Measurements from ENCODE around the gene CCDC126.
A peak's percentile ranks its signal among the peaks of the same experiment; 100 is the strongest.
"Not testable (repeated sequence)": the region's sequence is repeated elsewhere in the genome, so short reads cannot be mapped to it uniquely, and the experiment has no call there.

The CCDC126 gene

DNA sequence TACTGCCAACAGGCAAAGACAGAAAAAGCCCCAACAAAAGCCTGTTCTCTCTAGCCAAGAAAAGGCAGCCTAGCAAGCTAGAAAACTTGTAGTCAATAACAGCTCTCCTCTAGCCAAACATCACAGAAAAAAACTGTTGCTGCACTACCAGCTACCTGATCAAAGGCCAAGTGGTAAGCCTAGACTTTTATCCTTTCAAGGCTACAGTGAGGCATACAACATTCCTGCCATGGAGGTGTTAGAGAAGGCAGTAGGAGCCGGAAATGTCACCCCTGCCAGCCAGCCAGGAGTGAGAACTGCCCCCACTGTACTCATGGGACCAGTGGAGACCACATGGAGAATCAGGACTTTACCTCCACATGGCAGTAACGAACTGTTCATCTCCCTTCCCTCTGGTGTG is 31.2 kb downstream of the CCDC126 start:
- no peak for DNase-seq (ENCODE audit: low spot score)

DNA sequence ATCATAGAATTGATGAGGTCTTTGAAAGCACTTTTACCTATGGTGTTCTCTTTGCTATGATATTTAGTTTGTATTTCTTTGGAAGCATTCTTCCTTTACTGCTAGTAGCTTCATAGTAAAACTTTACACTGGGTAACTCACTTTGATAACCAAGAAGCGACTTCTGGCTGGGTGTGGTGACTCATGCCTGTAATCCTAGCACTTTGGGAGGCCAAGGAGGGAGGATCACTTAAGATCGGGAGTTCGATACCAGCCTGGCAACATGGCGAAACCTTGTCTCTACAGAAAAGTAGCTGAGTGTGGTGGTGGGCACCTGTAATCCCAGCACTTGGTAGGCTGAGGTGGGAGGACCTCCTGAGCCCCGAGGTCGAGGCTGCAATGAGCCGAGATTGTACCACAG is 36.2 kb downstream of the CCDC126 start:
- no peak for DNase-seq (ENCODE audit: low spot score)

- DNase-seq (ENCODE audit: low spot score): no peak
Measured at GRCh38 chr7:23645822-23646221, 48.6 kb downstream of the CCDC126 start.

DNA sequence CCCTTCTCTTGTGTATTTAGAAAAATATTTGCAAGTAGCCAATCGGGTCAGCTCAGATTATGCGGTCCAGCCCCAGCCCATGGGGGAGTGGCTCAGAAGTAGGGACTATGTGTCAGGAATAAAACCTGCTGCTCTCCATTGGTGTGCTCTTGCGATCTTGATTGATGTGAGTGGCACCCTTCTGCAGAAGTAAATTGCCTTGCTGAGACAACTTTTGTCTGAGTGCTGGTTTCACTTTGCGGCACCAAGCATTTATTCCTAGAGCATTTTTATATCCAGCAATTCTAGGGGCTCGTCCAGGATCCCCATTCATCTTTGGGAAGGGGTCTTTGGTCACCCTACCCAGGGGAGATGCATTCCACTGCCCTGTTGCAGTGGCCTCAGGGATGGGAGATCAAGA is 56.8 kb downstream of the CCDC126 start:
- no peak for DNase-seq (ENCODE audit: low spot score)

DNA sequence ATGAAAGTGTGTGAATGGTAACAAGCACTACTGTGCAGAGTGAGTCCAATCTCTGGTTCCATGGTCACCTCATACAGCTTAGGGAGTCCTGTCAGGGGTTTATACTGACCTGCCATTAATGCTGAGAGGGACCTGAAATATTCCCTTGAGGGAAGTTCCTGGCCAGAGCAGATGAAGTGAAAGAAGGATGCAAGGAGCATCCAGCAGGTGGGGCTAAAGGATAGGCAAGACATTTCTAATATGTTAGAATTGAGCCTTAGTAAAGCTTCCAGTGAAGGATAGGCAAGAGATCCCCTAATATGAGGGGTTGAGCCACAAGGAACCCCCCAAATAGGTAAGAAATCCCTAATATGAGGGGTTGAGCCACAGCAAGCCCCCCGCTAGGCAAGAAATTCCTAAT is 57.3 kb downstream of the CCDC126 start:
- no peak for DNase-seq (ENCODE audit: low spot score)

GRCh38 chr7:23655433-23655832 is 58.3 kb downstream of the CCDC126 start:
- no peak for DNase-seq (ENCODE audit: low spot score)

- no peak for DNase-seq (ENCODE audit: low spot score)
Measured at GRCh38 chr7:23658831-23659427, 61.7 kb downstream of the CCDC126 start.

DNA sequence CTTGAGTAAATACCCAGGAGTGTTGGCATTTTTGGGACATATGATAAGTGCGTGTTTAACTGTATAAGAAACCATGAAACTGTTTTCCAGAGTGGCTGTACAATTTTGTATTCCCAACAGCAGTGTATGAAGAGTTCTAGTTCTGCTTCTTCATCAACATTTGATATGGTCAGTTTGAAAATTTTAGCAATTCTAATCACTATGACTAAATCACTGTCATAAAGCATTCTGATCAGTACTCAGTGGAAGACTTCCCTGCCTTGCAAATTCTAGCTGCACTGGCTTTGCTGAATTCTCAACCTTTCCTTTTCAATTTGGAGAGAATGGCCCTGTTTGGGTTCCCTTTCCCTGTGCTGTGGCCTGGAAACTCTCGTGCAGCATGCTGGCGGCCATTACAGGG is 64.2 kb downstream of the CCDC126 start:
- no peak for DNase-seq (ENCODE audit: low spot score)

- no peak for DNase-seq (ENCODE audit: low spot score)
Measured at GRCh38 chr7:23662124-23662983, 65.2 kb downstream of the CCDC126 start.

GRCh38 chr7:23662984-23663313 is 65.8 kb downstream of the CCDC126 start:
- no peak for DNase-seq (ENCODE audit: low spot score)

DNA sequence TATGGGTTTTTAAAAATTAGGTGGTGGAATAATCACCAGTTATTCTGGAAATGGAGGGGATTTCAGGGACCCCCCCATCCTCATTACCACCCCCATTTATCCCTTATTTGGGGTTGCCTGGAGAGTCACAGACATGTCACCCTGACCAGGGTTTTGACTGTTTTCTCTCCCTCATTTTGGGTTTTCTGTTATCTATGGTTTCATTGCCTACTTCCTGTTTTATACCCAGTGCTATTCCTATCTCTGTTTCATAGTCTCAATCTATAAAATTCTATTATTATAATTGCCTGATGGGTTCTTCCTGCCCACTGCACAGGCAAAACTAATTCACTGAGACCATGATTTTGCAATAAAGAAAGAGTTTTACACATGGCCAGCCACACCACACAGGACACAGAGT is 66.9 kb downstream of the CCDC126 start:
- DNase-seq (ENCODE audit: low spot score): no peak

- no peak for DNase-seq (ENCODE audit: low spot score)
Measured at GRCh38 chr7:23672033-23672432, 74.9 kb downstream of the CCDC126 start.

- peak; percentile 88 for DNase-seq (ENCODE audit: low spot score)
Measured at GRCh38 chr7:23679898-23680413, 82.8 kb downstream of the CCDC126 start, which contains the start of gene FAM221A. TSS of gene FAM221A (plus strand) at chr7:23680199. CDS start at chr7:23680219, 20 bp downstream.

DNA sequence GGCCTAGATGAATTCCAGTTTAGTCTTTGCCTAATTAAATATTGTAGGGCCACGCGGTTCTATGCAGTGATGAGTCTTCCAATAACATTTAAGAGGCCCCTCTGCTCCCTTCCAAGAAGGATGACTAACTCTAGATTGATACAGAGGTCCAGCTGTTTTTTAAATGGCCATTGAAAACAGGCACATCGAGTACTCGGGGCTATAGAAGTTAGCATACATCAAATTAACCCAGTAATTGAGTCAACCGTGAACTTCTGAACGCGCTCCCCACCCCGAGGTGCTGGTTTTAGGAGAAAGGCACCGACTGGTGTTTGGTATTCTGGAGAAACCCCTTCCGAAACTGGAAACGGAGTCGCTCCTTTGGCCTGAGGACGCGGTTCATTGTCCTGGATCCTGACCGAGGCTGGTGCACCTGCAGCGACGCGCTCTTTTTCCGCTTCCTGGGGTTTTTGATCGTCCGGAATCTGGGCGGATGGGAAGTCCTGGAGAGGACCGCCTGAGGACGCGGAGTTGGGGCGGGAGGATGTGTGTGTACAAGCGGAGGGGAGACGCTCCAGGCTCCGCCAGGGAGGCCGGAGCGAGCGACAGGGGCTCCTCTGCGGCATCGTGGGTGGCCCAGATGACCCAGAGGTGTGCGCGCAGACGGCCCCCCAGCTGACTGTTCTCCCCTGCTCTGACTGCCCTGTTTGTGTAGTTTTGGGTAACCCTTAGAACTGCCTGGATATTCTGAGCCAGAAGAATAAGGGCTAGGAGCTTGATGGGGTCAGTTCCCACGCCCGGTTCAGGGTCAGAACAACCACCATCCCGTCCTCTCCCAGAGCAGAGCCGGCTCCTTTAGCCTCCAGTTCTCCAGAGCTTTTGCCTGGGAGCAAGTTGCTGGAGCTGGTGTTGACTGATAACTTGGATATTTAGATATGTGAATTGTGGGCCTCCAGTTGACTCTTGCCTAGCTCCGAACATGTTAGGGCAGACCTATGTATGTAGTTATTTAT is 83.5 kb downstream of the CCDC126 start:
- peak; percentile 71 for DNase-seq (ENCODE audit: low spot score)

- not testable (repeated sequence) for DNase-seq (ENCODE audit: low spot score)
Measured at GRCh38 chr7:23684041-23684440, 86.9 kb downstream of the CCDC126 start.

DNA sequence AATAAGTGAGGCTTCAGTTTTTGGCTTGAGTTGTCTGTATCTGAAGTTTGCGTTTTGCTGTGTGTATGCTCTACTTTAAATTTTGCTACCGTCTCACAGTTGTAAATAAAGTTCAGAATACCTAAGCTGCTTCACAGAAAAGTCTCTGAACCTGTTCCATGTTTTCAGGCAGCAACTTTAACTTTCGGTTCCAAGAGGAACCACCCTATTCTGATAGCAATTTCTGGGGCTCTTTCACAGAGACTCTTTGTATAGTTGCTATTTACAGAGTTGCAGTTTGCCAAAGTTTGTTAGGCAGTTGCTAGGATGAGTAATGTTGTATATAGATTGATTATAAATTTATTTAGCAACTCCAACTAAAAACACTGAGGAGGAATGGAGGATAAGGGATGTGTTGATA is 88.5 kb downstream of the CCDC126 start:
- DNase-seq (ENCODE audit: low spot score): no peak

DNA sequence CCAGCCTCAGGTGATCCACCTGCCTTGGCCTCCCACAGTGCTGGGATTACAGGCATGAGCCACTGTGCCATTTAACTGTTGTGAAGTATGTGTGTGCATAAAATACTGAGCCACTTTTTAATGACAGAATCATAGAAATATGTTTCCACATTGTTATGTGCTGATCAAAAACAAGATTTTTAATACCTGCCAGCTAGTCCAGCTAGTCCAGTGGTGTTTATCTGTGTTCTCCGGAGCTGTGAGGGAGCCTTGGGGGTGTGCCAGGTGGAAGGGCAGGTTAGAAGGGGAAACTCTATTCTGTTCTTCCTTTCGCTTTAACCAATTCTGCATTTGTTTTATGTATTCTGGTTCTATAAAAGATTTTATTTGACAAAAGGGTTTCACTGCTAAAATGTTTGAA is 89.8 kb downstream of the CCDC126 start:
- no peak for DNase-seq (ENCODE audit: low spot score)

DNA sequence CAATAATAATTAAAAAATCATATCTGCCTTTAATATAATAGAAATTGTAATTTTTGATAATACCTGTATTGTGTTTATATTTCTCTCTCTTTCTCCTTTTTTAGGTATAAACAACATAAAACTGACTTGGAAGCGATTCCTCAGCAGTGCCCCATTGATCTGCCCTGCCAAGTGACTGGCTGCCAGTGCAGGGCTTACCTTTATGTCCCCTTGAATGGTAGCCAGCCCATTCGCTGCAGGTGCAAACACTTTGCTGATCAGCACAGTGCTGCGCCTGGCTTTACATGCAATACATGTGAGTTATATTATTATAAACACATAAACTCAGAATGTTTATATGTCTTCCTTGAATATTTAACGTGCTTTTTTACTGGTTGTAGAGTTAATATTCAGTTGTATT is 92.0 kb downstream of the CCDC126 start:
- DNase-seq (ENCODE audit: low spot score): no peak

DNA sequence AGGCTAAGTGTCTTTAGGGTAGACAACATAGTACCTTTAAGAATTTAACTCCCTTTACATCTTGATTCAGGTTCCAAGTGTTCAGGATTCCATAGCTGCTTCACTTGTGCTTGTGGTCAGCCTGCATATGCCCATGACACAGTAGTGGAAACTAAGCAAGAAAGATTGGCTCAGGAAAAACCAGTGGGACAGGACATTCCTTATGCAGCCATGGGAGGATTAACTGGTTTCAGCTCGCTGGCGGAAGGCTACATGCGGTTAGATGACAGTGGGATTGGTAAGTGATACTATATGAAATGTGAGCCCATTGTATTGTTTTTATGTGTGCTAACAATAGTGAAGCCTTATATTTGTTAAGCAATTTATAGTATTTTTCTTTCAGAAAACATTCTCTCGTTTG is 94.1 kb downstream of the CCDC126 start:
- no peak for DNase-seq (ENCODE audit: low spot score)

DNA sequence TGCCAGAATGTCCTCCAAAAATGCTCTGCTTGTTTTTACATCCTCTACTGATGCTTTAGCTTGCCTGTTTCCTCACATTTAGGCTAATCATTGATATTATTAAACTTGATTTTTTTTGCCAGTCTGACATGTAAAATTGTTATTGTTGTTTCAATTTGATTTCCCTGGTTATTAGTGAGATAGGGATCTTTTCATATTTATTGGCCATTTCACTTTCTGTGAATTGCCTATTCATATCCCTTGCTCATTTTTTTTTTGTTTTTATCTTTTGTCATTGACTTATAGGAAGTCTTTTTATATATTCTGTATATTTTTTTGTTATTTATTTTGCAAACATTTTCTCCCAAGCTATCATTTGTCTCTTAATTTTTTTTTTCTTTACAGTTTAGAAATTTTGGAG is 96.0 kb downstream of the CCDC126 start:
- no peak for DNase-seq (ENCODE audit: low spot score)
